Cardiac muscle cell (in vitro differentiated cells and primary cell): ENCODE measurements around the gene ATL1. TPM values are rescaled to one million over a fixed set of nuclear protein-coding genes. Genes with fewer than 3 reads are reported as not detected.

Experiments used
- DNase-seq, 2 donors: peaks; one replicate each; pipeline versions ENCODE4 v3.0.0 to v3.0.0-alpha.2; 2010 to 2017; ENCODE audit warnings: low read depth in 1 of 2, low spot score in 1 of 2
- H3K27ac ChIP-seq: fragments of 200-600 bp; sonication (generic); 2 replicates; pipeline ENCODE4 v1.5.1; 2016
- H3K27me3 ChIP-seq: fragments of 200-600 bp; sonication (generic); 2 replicates; pipeline ENCODE4 v1.6.0; 2016; ENCODE audit warnings: control low read depth
- H3K36me3 ChIP-seq: fragments of 200-600 bp; sonication (generic); 2 replicates; pipeline ENCODE4 v1.5.1; 2016; ENCODE audit warnings: control low read depth
- H3K4me1 ChIP-seq: fragments of 200-600 bp; sonication (generic); 2 replicates; pipeline ENCODE4 v1.8.1; 2017; ENCODE audit warnings: low read depth, mild to moderate bottlenecking, mixed run types
- H3K4me3 ChIP-seq: fragments of 200-600 bp; sonication (generic); 2 replicates; pipeline ENCODE4 v1.5.1; 2016; ENCODE audit warnings: mild to moderate bottlenecking
- H3K9me3 ChIP-seq: fragments of 200-600 bp; sonication (generic); 2 replicates; pipeline ENCODE4 v1.5.1; 2017; ENCODE audit warnings: low read depth, mild to moderate bottlenecking, control low read depth
- CTCF ChIP-seq: IDR thresholded peaks from 2 replicates; pipeline ENCODE4 v1.5.1; 2012; ENCODE audit warnings: low read depth, mild to moderate bottlenecking, low read length
- polyA plus RNA-seq: library from polyadenylated mRNA; unstranded; fragments of >200 nt; fragmentation: Nextera tagmentation; extraction: Ambion mirVana; gene quantifications from 2 replicates; pipeline ENCODE4 v1.2.1, GENCODE V29; 2016
- total RNA-seq: library from RNA; depleted of rRNA; stranded (reverse); fragments of >200 nt; gene quantifications from 2 replicates; pipeline ENCODE4 v1.2.3, GENCODE V29; 2016

ATL1 gene
- total and polyA plus RNA-seq, 2 experiments from 2014 or later = 0.39 to 3.3 TPM

- no peak for DNase-seq
- H3K27me3 ChIP-seq = no peaks in the 10 kb centered on the region
- no peak for TF ChIP-seq CTCF
- no peaks in the 10 kb centered on the region for H3K4me1 ChIP-seq
- H3K36me3 ChIP-seq = no peaks in the 10 kb centered on the region
- no peak overlapping the region for H3K4me3 ChIP-seq
- no peak overlapping the region for H3K27ac ChIP-seq
- no peaks in the 10 kb centered on the region for H3K9me3 ChIP-seq
Measured at GRCh38 chr14:50615552-50615951, 55.6 kb downstream of the ATL1 start.

GRCh38 chr14:50616275-50616674 is 56.3 kb downstream of the ATL1 start:
- no peak overlapping the region for H3K4me3 ChIP-seq
- H3K27me3 ChIP-seq = no peaks in the 10 kb centered on the region
- H3K36me3 ChIP-seq = no peaks in the 10 kb centered on the region
- H3K4me1 ChIP-seq = no peaks in the 10 kb centered on the region
- no peaks in the 10 kb centered on the region for H3K9me3 ChIP-seq
- DNase-seq = no peak
- no peak overlapping the region for H3K27ac ChIP-seq
- TF ChIP-seq CTCF = no peak

GRCh38 chr14:50619569-50620141 is 59.7 kb downstream of the ATL1 start:
- peak; percentile 22 to 69 for DNase-seq

GRCh38 chr14:50620341-50620740 is 60.4 kb downstream of the ATL1 start:
- Histone ChIP-seq H3K36me3 (no peaks in the 10 kb centered on the region), H3K4me3 (no peak overlapping the region), H3K9me3 (no peaks in the 10 kb centered on the region), H3K27me3 (no peaks in the 10 kb centered on the region), H3K4me1 (no peaks in the 10 kb centered on the region), H3K27ac (no peak overlapping the region)
- TF ChIP-seq CTCF = no peak
- DNase-seq = no peak

More at GRCh38 chr14:50619569-50620141, 59.7 kb downstream of the ATL1 start:
- TF ChIP-seq CTCF = peak; percentile 72
- Histone ChIP-seq H3K27ac (no peak overlapping the region), H3K36me3 (no peaks in the 10 kb centered on the region), H3K27me3 (no peaks in the 10 kb centered on the region), H3K9me3 (no peaks in the 10 kb centered on the region), H3K4me1 (no peaks in the 10 kb centered on the region), H3K4me3 (no peak overlapping the region)

GRCh38 chr14:50622978-50623377 is 63.0 kb downstream of the ATL1 start:
- Histone ChIP-seq H3K27me3 (no peaks in the 10 kb centered on the region), H3K4me1 (no peaks in the 10 kb centered on the region), H3K27ac (no peak overlapping the region), H3K4me3 (no peak overlapping the region), H3K36me3 (no peaks in the 10 kb centered on the region), H3K9me3 (no peaks in the 10 kb centered on the region)
- DNase-seq = no peak
- no peak for TF ChIP-seq CTCF
